H1 (cell line): Measurements from ENCODE around the gene KRT85. TPM values are rescaled to one million over a fixed set of nuclear protein-coding genes. Genes with fewer than 3 reads are reported as not detected.
A peak's percentile ranks its signal among the peaks of the same experiment; 100 is the strongest.

ENCODE experiments used
- CTCF ChIA-PET: fragments of 300-600 bp; sonication (Branson Sonifier 250); formaldehyde crosslinking; loops from one replicate; lab custom pipeline; 2021; ENCODE audit not compliant: partially characterized antibody; lab: Charles Lee
- POLR2A ChIA-PET: fragments of 300-600 bp; sonication (Branson Sonifier 250); formaldehyde crosslinking; loops from one replicate; lab custom pipeline; 2021; ENCODE audit warnings: inconsistent platforms; ENCODE audit not compliant: partially characterized antibody; lab: Charles Lee
- DNase-seq, 2 experiments: peaks; one replicate each; pipeline versions ENCODE4 v3.0.0 to v3.0.0-alpha.2; 2010 to 2022; ENCODE audit warnings: low spot score in 2 of 2, low read depth in 1 of 2, mixed read lengths in 1 of 2
- FAIRE-seq: peaks from 2 replicates; lab custom pipeline; 2011; peaks lifted over from hg19 to GRCh38; lab: Jason Lieb, UNC
- H2AFZ ChIP-seq: 2 replicates; pipeline ENCODE4 v1.8.1; 2012; ENCODE audit warnings: low read length, inconsistent platforms
- H2AK5ac ChIP-seq: 2 replicates; pipeline ENCODE4 v1.6.1; 2013; ENCODE audit warnings: low read depth, low read length
- H2BK120ac ChIP-seq: replicated peaks from 2 replicates; pipeline ENCODE3; 2013; ENCODE audit warnings: low read depth, low read length, inconsistent platforms
- H2BK12ac ChIP-seq: 2 replicates; pipeline ENCODE4 v1.6.1; 2013; ENCODE audit warnings: low read depth, low read length
- H2BK15ac ChIP-seq: 2 replicates; pipeline ENCODE4 v1.6.1; 2013; ENCODE audit warnings: low read length
- H2BK20ac ChIP-seq: 2 replicates; pipeline ENCODE4 v1.6.1; 2013; ENCODE audit warnings: low read length
- H2BK5ac ChIP-seq: 2 replicates; pipeline ENCODE4 v1.6.1; 2013; ENCODE audit warnings: low read depth, low read length
- H3K14ac ChIP-seq: 2 replicates; pipeline ENCODE4 v1.6.1; 2013; ENCODE audit warnings: inconsistent platforms; ENCODE audit not compliant: insufficient read length
- H3K18ac ChIP-seq: 2 replicates; pipeline ENCODE4 v1.6.1; 2013; ENCODE audit warnings: low read length; ENCODE audit errors: extremely low read depth
- H3K23ac ChIP-seq: 2 replicates; pipeline ENCODE4 v1.6.1; 2013; ENCODE audit warnings: inconsistent platforms; ENCODE audit not compliant: insufficient read length
- H3K23me2 ChIP-seq: 2 replicates; pipeline ENCODE4 v1.6.1; 2013; ENCODE audit warnings: low read depth, low read length
- H3K27ac ChIP-seq: 2 replicates; pipeline ENCODE4 v1.6.1; 2011; ENCODE audit warnings: low read depth, low read length, inconsistent platforms
- H3K27me3 ChIP-seq, 4 experiments: replicated peaks in 1 of 4; 1 replicate in 1 of 4; 2 replicates in 3 of 4; pipeline versions ENCODE4 v1.6.1 to v1.8.1; 2011 to 2013; ENCODE audit warnings: low read length in 3 of 4, mild to moderate bottlenecking in 3 of 4, inconsistent platforms in 2 of 4, mixed read lengths in 2 of 4, moderate library complexity in 1 of 4; ENCODE audit not compliant: control insufficient read depth in 3 of 4, insufficient read depth in 3 of 4; ENCODE audit errors: extremely low read depth in 1 of 4
- H3K36me3 ChIP-seq, 4 experiments: 2 replicates each; pipeline versions ENCODE4 v1.6.1 to v1.8.1; 2011 to 2013; ENCODE audit warnings: mild to moderate bottlenecking in 4 of 4, low read length in 3 of 4, moderate library complexity in 2 of 4, control low read depth in 1 of 4, inconsistent platforms in 1 of 4; ENCODE audit not compliant: insufficient read depth in 4 of 4, control insufficient read depth in 2 of 4
- H3K4ac ChIP-seq: replicated peaks from 2 replicates; pipeline ENCODE3; 2013; ENCODE audit warnings: low read length, low read depth, mixed read lengths, inconsistent platforms; ENCODE audit not compliant: insufficient read length
- H3K4me1 ChIP-seq, 4 experiments: replicated peaks in 1 of 4; 1 replicate in 1 of 4; 2 replicates in 3 of 4; pipeline versions ENCODE4 v1.6.1 to v1.8.1; 2011 to 2013; ENCODE audit warnings: low read length in 3 of 4, inconsistent platforms in 2 of 4, mixed read lengths in 1 of 4; ENCODE audit not compliant: insufficient read depth in 4 of 4, control insufficient read depth in 3 of 4
- H3K4me2 ChIP-seq, 2 experiments: 2 replicates each; pipeline versions ENCODE4 v1.6.1 to v1.8.1; 2011 to 2013; ENCODE audit warnings: low read depth in 2 of 2, low read length in 2 of 2, control low read depth in 1 of 2, inconsistent platforms in 1 of 2, mild to moderate bottlenecking in 1 of 2; ENCODE audit not compliant: insufficient read depth in 1 of 2
- H3K4me3 ChIP-seq, 4 experiments: fragments of 200-600, 300-600 bp in 1 of 4; sonication (generic), shearing (Covaris generic), sonication (Bioruptor Twin) in 1 of 4; 2 replicates each; pipeline versions ENCODE4 v1.5.1 to v1.8.1; 2011 to 2016; ENCODE audit warnings: low read length in 4 of 4, low read depth in 3 of 4, control low read depth in 2 of 4, inconsistent platforms in 2 of 4, mild to moderate bottlenecking in 2 of 4, mixed read lengths in 1 of 4, moderate library complexity in 1 of 4; ENCODE audit not compliant: insufficient read depth in 2 of 4; ENCODE audit errors: extremely low read depth in 1 of 4
- H3K56ac ChIP-seq: replicated peaks from 2 replicates; pipeline ENCODE3; 2013; ENCODE audit warnings: low read depth, mild to moderate bottlenecking, mixed read lengths, low read length, inconsistent platforms; ENCODE audit not compliant: insufficient read length
- H3K79me1 ChIP-seq: 2 replicates; pipeline ENCODE4 v1.6.1; 2013; ENCODE audit warnings: low read depth, low read length, control low read depth
- H3K79me2 ChIP-seq, 2 experiments: 2 replicates each; pipeline versions ENCODE4 v1.6.1 to v1.8.1; 2012 to 2013; ENCODE audit warnings: low read length in 2 of 2, mild to moderate bottlenecking in 2 of 2, inconsistent platforms in 1 of 2; ENCODE audit not compliant: insufficient read depth in 2 of 2, control insufficient read depth in 1 of 2
- H3K9ac ChIP-seq, 4 experiments: replicated peaks in 1 of 4; 1 replicate in 1 of 4; 2 replicates in 3 of 4; pipeline versions ENCODE4 v1.6.1 to v1.8.1; 2011 to 2013; ENCODE audit warnings: low read depth in 3 of 4, low read length in 3 of 4, control low read depth in 2 of 4, mild to moderate bottlenecking in 2 of 4, moderate library complexity in 2 of 4, inconsistent platforms in 1 of 4; ENCODE audit errors: extremely low read depth in 1 of 4
- H3K9me3 ChIP-seq, 2 experiments: 2 replicates each; pipeline versions ENCODE4 v1.6.1 to v1.8.1; 2012 to 2013; ENCODE audit warnings: mild to moderate bottlenecking in 2 of 2, moderate library complexity in 2 of 2, control low read depth in 1 of 2, inconsistent platforms in 1 of 2, low read depth in 1 of 2, low read length in 1 of 2, mixed read lengths in 1 of 2; ENCODE audit not compliant: insufficient read depth in 2 of 2
- H4K20me1 ChIP-seq, 2 experiments: replicated peaks in 1 of 2; 2 replicates each; pipeline versions ENCODE3 to v1.8.1; 2011 to 2013; ENCODE audit warnings: inconsistent platforms in 2 of 2, low read length in 2 of 2, mild to moderate bottlenecking in 1 of 2; ENCODE audit not compliant: insufficient read depth in 2 of 2, control insufficient read depth in 1 of 2
- H4K5ac ChIP-seq: 2 replicates; pipeline ENCODE4 v1.6.1; 2013; ENCODE audit warnings: low read length, low read depth, mixed read lengths, inconsistent platforms; ENCODE audit not compliant: insufficient read length
- H4K8ac ChIP-seq: 2 replicates; pipeline ENCODE4 v1.8.0; 2013; ENCODE audit warnings: mild to moderate bottlenecking, moderate library complexity, low read length, inconsistent platforms; ENCODE audit not compliant: insufficient read depth; ENCODE audit errors: extremely low read depth
- H4K91ac ChIP-seq: replicated peaks from 2 replicates; pipeline ENCODE3; 2013; ENCODE audit warnings: low read length, mixed read lengths, inconsistent platforms; ENCODE audit not compliant: insufficient read length
- RAD21 ChIP-seq, 2 experiments: IDR thresholded peaks in 1 of 2; conservative IDR thresholded peaks in 1 of 2; 2 replicates each; pipeline ENCODE4 v1.6.1; 2011; ENCODE audit warnings: low read depth in 2 of 2, low read length in 2 of 2, improper control_type of control experiment in 1 of 2, inconsistent platforms in 1 of 2, mild to moderate bottlenecking in 1 of 2, moderate library complexity in 1 of 2
- WGBS, 2 experiments: shearing (Covaris generic) in 1 of 2; methylation state at CpG; one replicate each; pipeline versions ENCODE4 v1.1.6 to v1.1.7; 2013 to 2015; ENCODE audit warnings: low lambda C conversion rate in 2 of 2, mixed read lengths in 2 of 2, inconsistent platforms in 1 of 2, low coverage in 1 of 2, missing lambda C conversion rate in 1 of 2; ENCODE audit not compliant: insufficient replicate concordance in 2 of 2, insufficient coverage in 1 of 2, insufficient read length in 1 of 2; ENCODE audit errors: extremely low coverage in 1 of 2, missing lambda C conversion rate in 1 of 2; 5-methylcytosine and 5-hydroxymethylcytosine counted together
- polyA plus RNA-seq, 7 experiments: library from polyadenylated mRNA; depleted of rRNA in 3 of 7; stranded (reverse) in 5 of 7; unstranded in 2 of 7; fragments of >200 nt in 5 of 7; fragments of 200-250 nt in 2 of 7; gene quantifications; 1 replicate in 5 of 7; 2 replicates in 1 of 7; 4 replicates in 1 of 7; pipeline versions ENCODE4 v1.2.1 to v1.2.3, GENCODE V29; 2011 to 2013; ENCODE audit warnings: missing spikeins in 2 of 7, mixed read lengths in 2 of 7
- total RNA-seq: library from RNA; stranded (reverse); fragmentation: NEBNext Ultra II Directional; extraction: Animal tissue kit (Norgen Biotek cat#: 25700); gene quantifications from 2 replicates; pipeline ENCODE4 v1.2.1, GENCODE V29; 2021
- TF ChIP-seq, protein P1 (sequence below): IDR thresholded peaks from 2 replicates; pipeline ENCODE4 v1.6.1; 2012; ENCODE audit warnings: inconsistent platforms
- TF ChIP-seq, protein P2 (sequence below), 3 experiments: IDR thresholded peaks; 1 replicate in 2 of 3; 2 replicates in 1 of 3; pipeline versions ENCODE4 v1.5.1 to v1.6.1; 2011; ENCODE audit warnings: low read length in 3 of 3, mild to moderate bottlenecking in 3 of 3, inconsistent platforms in 2 of 3, low read depth in 1 of 3, moderate library complexity in 1 of 3; ENCODE audit not compliant: insufficient read depth in 1 of 3; ENCODE audit errors: control extremely low read depth in 1 of 3

KRT85 gene
- total and polyA plus RNA-seq, 2 of the 8 experiments (the other 6 are each of a cell fraction or from before 2014, with no cell fraction given) = not detected

DNA sequence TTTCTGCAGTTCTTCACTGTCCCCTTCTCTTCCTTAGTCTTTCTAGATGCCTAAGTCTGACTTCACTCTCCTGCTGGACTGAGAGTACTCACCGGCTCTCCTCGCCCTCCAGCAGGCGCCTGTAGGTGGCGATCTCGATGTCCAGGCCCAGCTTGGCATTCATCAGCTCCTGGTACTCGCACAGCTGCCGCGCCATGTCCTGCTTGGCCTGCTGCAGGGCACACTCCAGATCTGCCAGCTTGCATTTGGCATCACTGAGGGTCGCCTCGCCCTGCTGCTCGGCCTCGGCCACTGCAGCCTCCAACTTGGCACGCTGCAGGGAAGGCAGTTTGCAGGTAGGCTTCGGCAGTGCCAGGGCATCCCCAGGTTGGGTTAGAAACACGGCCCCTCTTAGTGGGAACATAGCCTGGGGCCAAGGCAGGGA is 13.0 kb upstream of the KRT85 start:
- no peak overlapping the region for H3K56ac ChIP-seq
- no peak overlapping the region for H2BK5ac ChIP-seq
- H3K27me3 ChIP-seq = no peaks in the 10 kb centered on the region
- 49% methylated on average over 15 of the region's 15 CpGs; no CpG with 5 or more reads in 1 of the 2 experiments for WGBS, 2 experiments
- H3K79me1 ChIP-seq = no peaks in the 10 kb centered on the region
- no peaks in the 10 kb centered on the region for H3K23me2 ChIP-seq
- peak overlapping the region; percentile 88; the same call in 1 of the 2 replicates for H2AFZ ChIP-seq
- H3K36me3 ChIP-seq = no peaks in the 10 kb centered on the region
- H3K79me2 ChIP-seq = no peaks in the 10 kb centered on the region
- no peak overlapping the region for H4K8ac ChIP-seq
- FAIRE-seq = no peak
- H3K4me3 ChIP-seq = no peak overlapping the region
- POLR2A ChIA-PET = no interaction called here
- TF ChIP-seq, protein P1, sequence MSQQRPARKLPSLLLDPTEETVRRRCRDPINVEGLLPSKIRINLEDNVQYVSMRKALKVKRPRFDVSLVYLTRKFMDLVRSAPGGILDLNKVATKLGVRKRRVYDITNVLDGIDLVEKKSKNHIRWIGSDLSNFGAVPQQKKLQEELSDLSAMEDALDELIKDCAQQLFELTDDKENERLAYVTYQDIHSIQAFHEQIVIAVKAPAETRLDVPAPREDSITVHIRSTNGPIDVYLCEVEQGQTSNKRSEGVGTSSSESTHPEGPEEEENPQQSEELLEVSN = no peak
- TF ChIP-seq, protein P2, sequence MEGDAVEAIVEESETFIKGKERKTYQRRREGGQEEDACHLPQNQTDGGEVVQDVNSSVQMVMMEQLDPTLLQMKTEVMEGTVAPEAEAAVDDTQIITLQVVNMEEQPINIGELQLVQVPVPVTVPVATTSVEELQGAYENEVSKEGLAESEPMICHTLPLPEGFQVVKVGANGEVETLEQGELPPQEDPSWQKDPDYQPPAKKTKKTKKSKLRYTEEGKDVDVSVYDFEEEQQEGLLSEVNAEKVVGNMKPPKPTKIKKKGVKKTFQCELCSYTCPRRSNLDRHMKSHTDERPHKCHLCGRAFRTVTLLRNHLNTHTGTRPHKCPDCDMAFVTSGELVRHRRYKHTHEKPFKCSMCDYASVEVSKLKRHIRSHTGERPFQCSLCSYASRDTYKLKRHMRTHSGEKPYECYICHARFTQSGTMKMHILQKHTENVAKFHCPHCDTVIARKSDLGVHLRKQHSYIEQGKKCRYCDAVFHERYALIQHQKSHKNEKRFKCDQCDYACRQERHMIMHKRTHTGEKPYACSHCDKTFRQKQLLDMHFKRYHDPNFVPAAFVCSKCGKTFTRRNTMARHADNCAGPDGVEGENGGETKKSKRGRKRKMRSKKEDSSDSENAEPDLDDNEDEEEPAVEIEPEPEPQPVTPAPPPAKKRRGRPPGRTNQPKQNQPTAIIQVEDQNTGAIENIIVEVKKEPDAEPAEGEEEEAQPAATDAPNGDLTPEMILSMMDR (IDR thresholded peaks at IDR 0.05; ENCODE audit: control extremely low read depth in 1 of 3, insufficient read depth in 1 of 3, low read depth in 1 of 3, low read length in 3 of 3) = peak; percentile 68 to 77 (median 69)
- peak; percentile 36 to 51; a peak in 3 of 4 replicates for TF ChIP-seq RAD21 (IDR thresholded peaks at IDR 0.05 in 1 of 2, conservative IDR thresholded peaks at IDR 0.05 in 1 of 2; ENCODE audit: low read depth in 2 of 2, low read length in 2 of 2)
- no peaks in the 10 kb centered on the region for H3K4me1 ChIP-seq
- peak in 1 of 2 experiments; percentile 67 for DNase-seq
- no peak overlapping the region for H4K5ac ChIP-seq
- H2BK120ac ChIP-seq = no peak overlapping the region
- H3K27ac ChIP-seq = no peak overlapping the region
- H2BK15ac ChIP-seq = no peak overlapping the region
- H2BK12ac ChIP-seq = no peak overlapping the region
- H3K23ac ChIP-seq = no peak overlapping the region
- H4K91ac ChIP-seq = no peak overlapping the region
- no peak overlapping the region for H3K9ac ChIP-seq
- CTCF ChIA-PET = interaction anchor here (0.6 to 11.3 kb wide), 36 partner anchors 8 to 499 kb away, joined by 3 to 112 read pairs (median 4); partner anchors contain the start of genes KRT5 and KRT85
- H3K9me3 ChIP-seq = no peaks in the 10 kb centered on the region
- H2AK5ac ChIP-seq = no peak overlapping the region
- H3K14ac ChIP-seq = no peak overlapping the region
- no peak overlapping the region for H2BK20ac ChIP-seq
- H3K4me2 ChIP-seq = no peak overlapping the region
- H4K20me1 ChIP-seq = no peaks in the 10 kb centered on the region
- H3K4ac ChIP-seq = no peak overlapping the region
- no peak overlapping the region for H3K18ac ChIP-seq
